ENCODE results near the gene KCNQ1. TPM values are rescaled to one million over a fixed set of nuclear protein-coding genes. Genes with fewer than 3 reads are reported as not detected.

KCNQ1 gene
- total RNA-seq, 1 experiment from 2014 or later, result 2.3 TPM

- WGBS (ENCODE audit: extremely low coverage, insufficient read length, low lambda C conversion rate), result no CpG with 5 or more reads among the region's 14 CpGs
- H3T11ph ChIP-seq (ENCODE audit: low read length), result no peak overlapping the region
- H4K8ac ChIP-seq (replicated peaks; ENCODE audit: insufficient read length, low read depth, low read length), result no peak overlapping the region
- no peak overlapping the region for H3K4me3 Mint-ChIP-seq
- no peak overlapping the region for H4K91ac ChIP-seq (ENCODE audit: insufficient read length, low read depth, low read length)
- H2BK120ac ChIP-seq (ENCODE audit: low read depth, low read length, poor library complexity, severe bottlenecking), result no peak overlapping the region
- H3K27ac ChIP-seq (ENCODE audit: insufficient read length, low read depth, low read length), result no peak overlapping the region
- H3K56ac ChIP-seq (ENCODE audit: insufficient read length, low read depth, low read length), result no peak overlapping the region
- no peaks in the 10 kb centered on the region; the same call in 1 of the 2 replicates for H3K27me3 ChIP-seq (ENCODE audit: insufficient read depth, low read length)
- peaks cover 72% of the 10 kb centered on the region for H3K27me3 Mint-ChIP-seq (ENCODE audit: low read depth)
- no peak overlapping the region for H3K4me2 ChIP-seq (ENCODE audit: insufficient read depth, insufficient read length, low read length)
- no peak overlapping the region for H3K4ac ChIP-seq (ENCODE audit: low read depth, low read length)
- no peak overlapping the region for H3K14ac ChIP-seq (ENCODE audit: insufficient read depth, low read length)
- no peak overlapping the region for H4K5ac ChIP-seq (ENCODE audit: insufficient read length, low read depth, low read length)
- H2BK12ac ChIP-seq (ENCODE audit: insufficient read length, low read depth, low read length), result no peak overlapping the region
- peaks cover 8 to 17% (median 11%) of the 10 kb centered on the region in 3 experiments for H3K36me3 Mint-ChIP-seq (ENCODE audit: insufficient read depth in 1 of 3, low read depth in 3 of 3)
- no peaks in the 10 kb centered on the region for H4K20me1 ChIP-seq (ENCODE audit: control insufficient read depth, insufficient read depth, insufficient read length)
- no peak overlapping the region for H3K23ac ChIP-seq (ENCODE audit: insufficient read length, low read depth, low read length)
- H2BK5ac ChIP-seq (ENCODE audit: insufficient read length, low read length), result no peak overlapping the region
- no peaks in the 10 kb centered on the region for H3K79me1 ChIP-seq (ENCODE audit: insufficient read depth, low read depth, low read length, poor library complexity, severe bottlenecking)
- no peak overlapping the region for H3K9ac ChIP-seq (ENCODE audit: extremely low read depth, insufficient read length, low read length)
- H3K4me1 ChIP-seq (ENCODE audit: insufficient read depth, low read length), result no peaks in the 10 kb centered on the region
- no peak for DNase-seq
- H2BK20ac ChIP-seq (ENCODE audit: low read depth, low read length, poor library complexity, severe bottlenecking), result no peak overlapping the region
- H3K18ac ChIP-seq (ENCODE audit: insufficient read length, low read depth, low read length), result no peak overlapping the region
- no peaks in the 10 kb centered on the region for H3K79me2 ChIP-seq (ENCODE audit: insufficient read depth, low read length)
- H3K9me3 ChIP-seq (ENCODE audit: control insufficient read depth, low read depth, low read length), result no peaks in the 10 kb centered on the region
- H2BK15ac ChIP-seq (ENCODE audit: low read depth, low read length), result no peak overlapping the region
- H3K4me1 Mint-ChIP-seq, result peaks cover 22% of the 10 kb centered on the region in 2 experiments
- peaks cover 20 to 22% of the 10 kb centered on the region in 2 experiments for H3K9me3 Mint-ChIP-seq
- H3K23me2 ChIP-seq (ENCODE audit: insufficient read length, low read depth, low read length, poor library complexity, severe bottlenecking), result no peaks in the 10 kb centered on the region
- no peak overlapping the region for H2AFZ ChIP-seq (ENCODE audit: low read length)
- H3K27ac Mint-ChIP-seq, result no peak overlapping the region
- no peak for TF ChIP-seq CTCF (conservative IDR thresholded peaks at IDR 0.05)
- no peak overlapping the region for H2AK5ac ChIP-seq (ENCODE audit: insufficient read length, low read length)
Measured at GRCh38 chr11:2831781-2832532, 387.1 kb downstream of the KCNQ1 start.

All from H9 (cell line).